B cell (primary cell): ENCODE results near the gene GRB10. TPM values are rescaled to one million over a fixed set of nuclear protein-coding genes. Genes with fewer than 3 reads are reported as not detected.

Source experiments
- ATAC-seq: fragments of 200-7000 bp; cut with Tn5 transposase; one replicate; pipeline ENCODE4 v1.10.0; 2021; ENCODE audit warnings: low read depth, mild to moderate bottlenecking, moderate number of reproducible peaks, moderate library complexity
- CTCF ChIA-PET: fragments of 350-600 bp; sonication (Branson Sonifier 250); formaldehyde crosslinking; loops from one replicate; lab custom pipeline; 2021; ENCODE audit warnings: antibody characterized with exemption, inconsistent platforms; lab: Charles Lee
- POLR2A ChIA-PET: fragments of 350-600 bp; sonication (Branson Sonifier 250); formaldehyde crosslinking; loops from one replicate; lab custom pipeline; 2021; ENCODE audit warnings: antibody characterized with exemption; lab: Charles Lee
- DNase-seq: peaks from one replicate; pipeline ENCODE4 v3.0.0; 2013
- H2AFZ ChIP-seq: 2 replicates; pipeline ENCODE4 v1.6.1; 2012; ENCODE audit warnings: mild to moderate bottlenecking, low read depth, low read length; ENCODE audit not compliant: insufficient read depth, poor library complexity, severe bottlenecking
- H3K27ac ChIP-seq, 2 donors: 1 replicate in 1 of 2; 2 replicates in 1 of 2; pipeline ENCODE4 v1.5.1; 2012 to 2013; ENCODE audit warnings: low read length in 2 of 2, mild to moderate bottlenecking in 2 of 2, moderate library complexity in 1 of 2
- H3K27me3 ChIP-seq, 4 experiments: fragments of 200-600 bp in 1 of 4; sonication (generic) in 1 of 4; replicated peaks in 1 of 4; 1 replicate in 2 of 4; 2 replicates in 2 of 4; pipeline versions ENCODE4 v1.6.1 to v1.7.0; 2013 to 2016; ENCODE audit warnings: low read length in 3 of 4, mild to moderate bottlenecking in 2 of 4, mixed read lengths in 1 of 4, moderate library complexity in 1 of 4; ENCODE audit not compliant: insufficient read depth in 4 of 4, control insufficient read depth in 3 of 4; ENCODE audit errors: control extremely low read depth in 1 of 4
- H3K36me3 ChIP-seq, 2 experiments: replicated peaks in 1 of 2; 1 replicate in 1 of 2; 2 replicates in 1 of 2; pipeline versions ENCODE4 v1.6.1 to v1.7.1; 2013; ENCODE audit warnings: low read length in 1 of 2; ENCODE audit not compliant: insufficient read depth in 2 of 2, control insufficient read depth in 1 of 2; ENCODE audit errors: control extremely low read depth in 1 of 2, extremely low read depth in 1 of 2
- H3K4me1 ChIP-seq, 2 donors: fragments of 200-600 bp in 1 of 2; sonication (generic) in 1 of 2; 1 replicate in 1 of 2; 2 replicates in 1 of 2; pipeline versions ENCODE4 v1.5.1 to v1.6.1; 2013 to 2017; ENCODE audit warnings: low read length in 2 of 2; ENCODE audit not compliant: control insufficient read depth in 2 of 2, insufficient read depth in 2 of 2
- H3K4me2 ChIP-seq: replicated peaks from 2 replicates; pipeline ENCODE3; 2012; ENCODE audit warnings: mild to moderate bottlenecking, low read depth, low read length; ENCODE audit not compliant: poor library complexity, severe bottlenecking
- H3K4me3 ChIP-seq, 5 experiments: fragments of 200-600 bp in 1 of 5; sonication (generic) in 1 of 5; 1 replicate in 3 of 5; 2 replicates in 2 of 5; pipeline versions ENCODE4 v1.5.1 to v1.7.0; 2011 to 2016; ENCODE audit warnings: low read length in 4 of 5, mild to moderate bottlenecking in 4 of 5, low read depth in 2 of 5, control low read depth in 1 of 5, moderate library complexity in 1 of 5; ENCODE audit not compliant: insufficient read depth in 1 of 5; ENCODE audit errors: control extremely low read depth in 1 of 5, extremely low read depth in 1 of 5
- H3K79me2 ChIP-seq: fragments of 200-600 bp; sonication (generic); one replicate; pipeline ENCODE4 v1.6.0; 2016; ENCODE audit warnings: low read length; ENCODE audit not compliant: control insufficient read depth, insufficient read depth
- H3K9ac ChIP-seq: fragments of 200-600 bp; sonication (generic); 2 replicates; pipeline ENCODE4 v1.6.1; 2017; ENCODE audit warnings: mild to moderate bottlenecking, low read length, moderate library complexity
- H3K9me3 ChIP-seq, 3 donors: one replicate each; pipeline versions ENCODE4 v1.6.1 to v1.7.1; 2013; ENCODE audit warnings: low read length in 2 of 3; ENCODE audit not compliant: control insufficient read depth in 2 of 3, insufficient read depth in 1 of 3; ENCODE audit errors: control extremely low read depth in 1 of 3
- H4K20me1 ChIP-seq: 2 replicates; pipeline ENCODE4 v1.6.0; 2012; ENCODE audit warnings: mild to moderate bottlenecking, low read length; ENCODE audit not compliant: insufficient read depth, control insufficient read depth, poor library complexity, severe bottlenecking
- H3K27ac Mint-ChIP-seq: one replicate; pipeline ENCODE4 v1.8.0; 2021; ENCODE audit warnings: mixed read lengths
- H3K27me3 Mint-ChIP-seq: one replicate; pipeline ENCODE4 v1.8.0; 2021; ENCODE audit warnings: mixed read lengths
- H3K4me1 Mint-ChIP-seq: one replicate; pipeline ENCODE4 v1.8.0; 2021; ENCODE audit warnings: mixed read lengths
- H3K4me3 Mint-ChIP-seq: one replicate; pipeline ENCODE4 v1.8.0; 2021; ENCODE audit warnings: mixed read lengths
- H3K9me3 Mint-ChIP-seq: one replicate; pipeline ENCODE4 v1.8.0; 2022; ENCODE audit warnings: mixed read lengths; ENCODE audit not compliant: insufficient read depth
- CTCF ChIP-seq: fragments of 200-600 bp; IDR thresholded peaks from one replicate; pipeline ENCODE4 v1.8.0; 2022; ENCODE audit warnings: antibody characterized with exemption, mild to moderate bottlenecking
- EZH2 ChIP-seq: IDR thresholded peaks from 2 replicates; pipeline ENCODE4 v1.6.1; 2012; ENCODE audit warnings: borderline replicate concordance, low read depth, mild to moderate bottlenecking, moderate library complexity, low read length; ENCODE audit not compliant: insufficient read depth, poor library complexity, severe bottlenecking
- WGBS: methylation state at CpG from one replicate; pipeline ENCODE4 v1.1.5; 2013; ENCODE audit warnings: missing lambda C conversion rate; ENCODE audit not compliant: insufficient coverage; 5-methylcytosine and 5-hydroxymethylcytosine counted together
- intact Hi-C: fragments of 100-400 bp; cut with micrococcal nuclease; formaldehyde crosslinking; loops from one replicate; pipeline ENCODE4 v1.10.0; 2022
- polyA plus RNA-seq: library from polyadenylated mRNA; depleted of rRNA; stranded (reverse); fragments of >200 nt; gene quantifications from 2 replicates; pipeline ENCODE4 v1.2.3, GENCODE V29; 2012
- total RNA-seq, 2 donors: library from RNA; stranded (reverse); fragments of 120-200 nt in 1 of 2; gene quantifications; 1 replicate in 1 of 2; 2 replicates in 1 of 2; pipeline versions ENCODE4 v1.2.3 to v1.2.4, GENCODE V29; 2013 to 2022

The GRB10 gene
- total and polyA plus RNA-seq, 2 donors (not counting 1 experiment from before 2014, with no cell fraction given) = 0.04 TPM; not detected in 1

GRCh38 chr7:50628434-50629084 is 154.1 kb downstream of the GRB10 start:
- WGBS = 63% methylated on average over 5 of the region's 6 CpGs
- no peak for DNase-seq
- peak; percentile 17 for ATAC-seq
- intact Hi-C loops = no loop called here
- H3K4me1 ChIP-seq = peaks cover 0 to 6% of the 10 kb centered on the region in 2 donors
- H2AFZ ChIP-seq = no peak overlapping the region
- no peak overlapping the region for H3K27ac Mint-ChIP-seq
- H3K36me3 ChIP-seq = no peaks in the 10 kb centered on the region
- ChIA-PET CTCF (interaction anchor here (1.0 to 2.7 kb wide), 4 partner anchors 12 to 160 kb away, joined by 3 to 9 read pairs (median 6); no protein-coding TSS in a partner anchor), POLR2A (interaction anchor here (0.6 to 0.7 kb wide), 2 partner anchors 438 to 559 kb away, joined by 3 read pairs; no protein-coding TSS in a partner anchor)
- H3K27ac ChIP-seq = no peak overlapping the region
- H3K9me3 Mint-ChIP-seq = no peaks in the 10 kb centered on the region
- H3K4me2 ChIP-seq = peak overlapping the region; percentile 61
- H4K20me1 ChIP-seq = no peaks in the 10 kb centered on the region
- peaks cover 12% of the 10 kb centered on the region for H3K4me1 Mint-ChIP-seq
- H3K9me3 ChIP-seq = peaks cover 0 to 3% (median 0%) of the 10 kb centered on the region in 3 donors
- peak overlapping the region; percentile 4 for H3K4me3 Mint-ChIP-seq
- TF ChIP-seq CTCF = no peak
- TF ChIP-seq EZH2 = no peak
- H3K4me3 ChIP-seq = peak overlapping the region in 2 of 5 experiments; percentile 5 to 53
- H3K27me3 ChIP-seq = no peaks in the 10 kb centered on the region
- H3K79me2 ChIP-seq = no peaks in the 10 kb centered on the region
- peaks cover 7% of the 10 kb centered on the region for H3K27me3 Mint-ChIP-seq
- peak overlapping the region; percentile 35 for H3K9ac ChIP-seq

GRCh38 chr7:50627824-50628361 is 154.8 kb downstream of the GRB10 start:
- ATAC-seq (no peak), DNase-seq (no peak)
- no peaks in the 10 kb centered on the region for H4K20me1 ChIP-seq
- no peak overlapping the region for H3K4me3 ChIP-seq
- H3K36me3 ChIP-seq = no peaks in the 10 kb centered on the region
- no peak overlapping the region for H3K4me3 Mint-ChIP-seq
- peak overlapping the region; percentile 61 for H3K4me2 ChIP-seq
- ChIA-PET POLR2A (interaction anchor here (0.7 kb wide), 1 partner anchor 558 kb away, joined by 3 read pairs; no protein-coding TSS in a partner anchor), CTCF (interaction anchor here (2.7 kb wide), 1 partner anchor 160 kb away, joined by 9 read pairs; no protein-coding TSS in a partner anchor)
- H3K9me3 ChIP-seq = peaks cover 0 to 3% (median 0%) of the 10 kb centered on the region in 3 donors
- no peak overlapping the region for H3K9ac ChIP-seq
- H3K4me1 ChIP-seq = peaks cover 0 to 6% of the 10 kb centered on the region in 2 donors
- H3K4me1 Mint-ChIP-seq = peaks cover 12% of the 10 kb centered on the region
- H3K27me3 Mint-ChIP-seq = peaks cover under 1% of the 10 kb centered on the region
- TF ChIP-seq EZH2 (no peak), CTCF (no peak)
- H3K27ac ChIP-seq = no peak overlapping the region
- H3K27me3 ChIP-seq = no peaks in the 10 kb centered on the region
- intact Hi-C loops = no loop called here
- no peaks in the 10 kb centered on the region for H3K9me3 Mint-ChIP-seq
- 96% methylated on average over 14 of the region's 17 CpGs for WGBS
- no peaks in the 10 kb centered on the region for H3K79me2 ChIP-seq
- no peak overlapping the region for H2AFZ ChIP-seq
- H3K27ac Mint-ChIP-seq = no peak overlapping the region
